Activated CD8-positive, alpha-beta T cell treated with anti-CD3 and anti-CD28 coated beads for 36 hours (primary cell): ENCODE results near the gene NDUFB5. TPM values are rescaled to one million over a fixed set of nuclear protein-coding genes. Genes with fewer than 3 reads are reported as not detected.

ENCODE experiments used
- ATAC-seq: fragments of 200-7000 bp; cut with Tn5 transposase; one replicate; pipeline ENCODE4 v1.10.0; 2021; ENCODE audit warnings: mild to moderate bottlenecking, moderate library complexity
- CTCF ChIA-PET: fragments of 350-600 bp; sonication (Branson Sonifier 250); formaldehyde crosslinking; loops from one replicate; lab custom pipeline; 2021; ENCODE audit warnings: antibody characterized with exemption; lab: Charles Lee
- POLR2A ChIA-PET: fragments of 350-600 bp; sonication (Branson Sonifier 250); formaldehyde crosslinking; loops from one replicate; lab custom pipeline; 2021; ENCODE audit warnings: antibody characterized with exemption; lab: Charles Lee
- DNase-seq: peaks from one replicate; pipeline ENCODE4 v3.0.0-alpha.2; 2020
- H3K27ac Mint-ChIP-seq: one replicate; pipeline ENCODE4 v1.8.0; 2021; ENCODE audit warnings: mild to moderate bottlenecking, mixed read lengths
- H3K27me3 Mint-ChIP-seq: one replicate; pipeline ENCODE4 v1.8.0; 2021; ENCODE audit warnings: mixed read lengths
- H3K36me3 Mint-ChIP-seq: one replicate; pipeline ENCODE4 v1.8.0; 2021; ENCODE audit warnings: low read depth, mixed read lengths
- H3K4me1 Mint-ChIP-seq: one replicate; pipeline ENCODE4 v1.8.0; 2021; ENCODE audit warnings: low read depth, mixed read lengths
- H3K4me3 Mint-ChIP-seq: one replicate; pipeline ENCODE4 v1.8.0; 2021; ENCODE audit warnings: mild to moderate bottlenecking, moderate library complexity, mixed read lengths
- H3K9me3 Mint-ChIP-seq: one replicate; pipeline ENCODE4 v1.8.0; 2021; ENCODE audit warnings: mixed read lengths
- intact Hi-C: fragments of 100-400 bp; cut with micrococcal nuclease; formaldehyde crosslinking; loops from one replicate; pipeline ENCODE4 v1.10.0; 2022
- total RNA-seq, 2 experiments: library from RNA; stranded (reverse); gene quantifications; one replicate each; pipeline ENCODE4 v1.2.3, GENCODE V29; 2021
- TF ChIP-seq, protein P1 (sequence below): fragments of 200-600 bp; IDR thresholded peaks from one replicate; pipeline ENCODE4 v1.8.0; 2022; ENCODE audit warnings: antibody characterized with exemption, mild to moderate bottlenecking

The NDUFB5 gene
- total RNA-seq, 2 experiments from 2014 or later: 110 to 113 TPM

DNA sequence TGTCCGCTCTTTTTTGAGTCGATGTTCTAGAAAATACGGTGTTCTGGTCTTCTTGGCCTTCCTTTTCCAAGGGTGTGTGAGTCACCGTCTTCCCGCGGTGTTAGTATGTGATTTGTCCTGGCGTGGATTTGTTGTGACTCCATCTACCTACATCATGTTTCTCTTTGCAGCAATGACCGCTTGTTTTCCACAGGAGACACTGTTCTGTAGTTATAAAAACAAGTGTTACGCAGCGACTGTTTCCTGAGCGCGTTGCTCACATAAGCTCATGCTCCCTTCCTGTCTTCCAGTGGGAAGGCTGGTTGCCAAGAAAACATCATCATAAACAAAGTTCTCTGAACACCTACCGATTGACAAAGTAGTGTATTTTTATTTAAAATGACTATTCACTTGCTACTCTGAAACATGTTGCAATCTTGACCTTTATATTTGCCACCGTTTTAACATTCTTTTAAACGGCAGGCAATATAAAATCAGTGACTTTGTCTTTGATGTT is 67.2 kb downstream of the NDUFB5 start:
- no peak for DNase-seq
- TF ChIP-seq, protein P1, sequence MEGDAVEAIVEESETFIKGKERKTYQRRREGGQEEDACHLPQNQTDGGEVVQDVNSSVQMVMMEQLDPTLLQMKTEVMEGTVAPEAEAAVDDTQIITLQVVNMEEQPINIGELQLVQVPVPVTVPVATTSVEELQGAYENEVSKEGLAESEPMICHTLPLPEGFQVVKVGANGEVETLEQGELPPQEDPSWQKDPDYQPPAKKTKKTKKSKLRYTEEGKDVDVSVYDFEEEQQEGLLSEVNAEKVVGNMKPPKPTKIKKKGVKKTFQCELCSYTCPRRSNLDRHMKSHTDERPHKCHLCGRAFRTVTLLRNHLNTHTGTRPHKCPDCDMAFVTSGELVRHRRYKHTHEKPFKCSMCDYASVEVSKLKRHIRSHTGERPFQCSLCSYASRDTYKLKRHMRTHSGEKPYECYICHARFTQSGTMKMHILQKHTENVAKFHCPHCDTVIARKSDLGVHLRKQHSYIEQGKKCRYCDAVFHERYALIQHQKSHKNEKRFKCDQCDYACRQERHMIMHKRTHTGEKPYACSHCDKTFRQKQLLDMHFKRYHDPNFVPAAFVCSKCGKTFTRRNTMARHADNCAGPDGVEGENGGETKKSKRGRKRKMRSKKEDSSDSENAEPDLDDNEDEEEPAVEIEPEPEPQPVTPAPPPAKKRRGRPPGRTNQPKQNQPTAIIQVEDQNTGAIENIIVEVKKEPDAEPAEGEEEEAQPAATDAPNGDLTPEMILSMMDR: no peak
- Mint-ChIP-seq H3K27ac (no peak overlapping the region), H3K4me1 (peaks cover 3% of the 10 kb centered on the region), H3K4me3 (no peak overlapping the region), H3K36me3 (peaks cover 1% of the 10 kb centered on the region), H3K27me3 (no peaks in the 10 kb centered on the region), H3K9me3 (no peaks in the 10 kb centered on the region)
- no peak for ATAC-seq
- intact Hi-C loops: no loop called here
- ChIA-PET CTCF (interaction anchor here (1.1 kb wide), 2 partner anchors 13 to 21 kb away, joined by 3 to 4 read pairs; no protein-coding TSS in a partner anchor), POLR2A (no interaction called here)

DNA sequence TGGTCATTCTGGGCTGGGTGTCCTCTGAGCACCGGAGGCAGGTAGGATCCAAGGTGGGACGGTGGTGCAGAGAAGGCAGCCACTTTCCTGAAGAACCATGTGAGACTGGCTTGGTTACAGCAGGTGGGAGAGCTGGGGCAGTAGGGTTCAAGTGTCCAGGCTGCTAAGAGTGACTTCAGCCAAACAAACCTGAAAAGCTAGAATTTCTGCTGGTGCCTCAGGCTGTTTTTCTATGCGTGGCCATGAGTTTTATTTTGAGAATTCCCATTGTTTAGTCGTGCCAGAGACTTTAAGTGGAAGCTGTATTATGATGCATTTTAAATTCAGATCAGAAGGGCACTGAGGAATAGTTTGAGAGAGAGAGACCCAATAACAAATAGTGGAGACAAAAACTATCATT is 68.3 kb downstream of the NDUFB5 start:
- no peak overlapping the region for H3K4me3 Mint-ChIP-seq
- CTCF ChIA-PET: no interaction called here
- peaks cover 3% of the 10 kb centered on the region for H3K4me1 Mint-ChIP-seq
- H3K27ac Mint-ChIP-seq: no peak overlapping the region
- TF ChIP-seq, protein P1: no peak
- intact Hi-C loops: no loop called here
- POLR2A ChIA-PET: no interaction called here
- H3K27me3 Mint-ChIP-seq: no peaks in the 10 kb centered on the region
- DNase-seq: no peak
- H3K36me3 Mint-ChIP-seq: peaks cover 1% of the 10 kb centered on the region
- no peaks in the 10 kb centered on the region for H3K9me3 Mint-ChIP-seq
- no peak for ATAC-seq

DNA sequence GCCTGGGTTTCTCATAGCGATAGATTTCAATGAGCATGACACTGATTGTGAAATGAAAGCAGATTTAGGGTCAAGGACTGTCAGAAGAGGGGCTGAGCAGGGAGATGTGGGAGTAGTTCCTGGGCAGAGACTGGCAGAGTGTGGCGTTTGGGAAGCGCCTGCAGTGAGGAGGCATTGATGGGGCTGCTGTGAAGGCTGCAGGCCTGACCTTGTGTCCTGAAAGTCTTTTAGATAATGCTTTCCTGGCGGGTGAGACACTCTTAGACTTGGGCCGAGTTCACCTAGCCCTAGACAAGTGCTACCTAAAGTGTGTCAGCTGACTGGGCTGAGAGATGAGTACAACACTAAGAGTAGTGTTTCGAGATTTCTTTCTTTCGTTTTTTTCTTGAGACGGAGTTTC is 68.9 kb downstream of the NDUFB5 start:
- Mint-ChIP-seq H3K27me3 (no peaks in the 10 kb centered on the region), H3K27ac (no peak overlapping the region), H3K36me3 (peaks cover 1% of the 10 kb centered on the region), H3K4me3 (no peak overlapping the region), H3K9me3 (no peaks in the 10 kb centered on the region), H3K4me1 (peaks cover 3% of the 10 kb centered on the region)
- ChIA-PET CTCF (no interaction called here), POLR2A (no interaction called here)
- DNase-seq (no peak), ATAC-seq (no peak)
- TF ChIP-seq, protein P1: no peak
- intact Hi-C loops: no loop called here

DNA sequence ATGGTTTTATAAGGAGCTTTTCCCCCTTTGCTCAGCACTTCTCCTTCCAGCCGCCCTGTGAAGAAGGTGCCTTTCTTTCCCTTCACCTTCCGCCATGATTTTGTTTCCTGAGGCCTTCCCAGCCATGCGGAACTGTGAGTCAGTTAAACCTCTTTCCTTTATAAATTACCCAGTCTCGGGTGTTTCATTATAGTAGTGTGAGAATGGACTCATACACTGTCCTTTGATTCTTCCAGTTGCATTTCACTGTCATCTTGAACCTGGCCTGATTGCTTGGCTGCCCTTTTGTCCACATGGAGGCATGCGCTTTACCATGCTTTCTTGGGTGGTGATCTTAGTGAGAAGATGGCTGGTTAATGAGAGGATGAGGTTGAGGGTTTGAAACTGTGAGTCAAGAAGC is 71.5 kb downstream of the NDUFB5 start:
- Mint-ChIP-seq H3K4me3 (no peak overlapping the region), H3K9me3 (no peaks in the 10 kb centered on the region), H3K4me1 (peaks cover 3% of the 10 kb centered on the region), H3K27me3 (no peaks in the 10 kb centered on the region), H3K27ac (no peak overlapping the region), H3K36me3 (peaks cover 1% of the 10 kb centered on the region)
- TF ChIP-seq, protein P1: no peak
- intact Hi-C loops: no loop called here
- DNase-seq (no peak), ATAC-seq (no peak)
- CTCF ChIA-PET: no interaction called here
- POLR2A ChIA-PET: no interaction called here

Other genes with a start within 250 kb of the NDUFB5 start
- gene GNB4, start 153.3 kb upstream of the NDUFB5 start, total RNA-seq: 1 to 10 TPM; 1.1 to 1.3 TPM
- gene ACTL6A, start 41.9 kb upstream of the NDUFB5 start, total RNA-seq: 10 to 100 TPM; 87.1 to 88.4 TPM
- 10 to 100 TPM; 57.7 to 62.4 TPM for gene MRPL47, start 156 bp upstream of the NDUFB5 start, total RNA-seq
- gene USP13, start 48.2 kb downstream of the NDUFB5 start, total RNA-seq: 10 to 100 TPM in 1 of 2 experiments, 1 to 10 TPM in 1; 9.6 to 11.7 TPM